Right lobe of liver (tissue), 6 donors: ENCODE measurements around the gene BLOC1S2. TPM values are rescaled to one million over a fixed set of nuclear protein-coding genes. Genes with fewer than 3 reads are reported as not detected.

ENCODE experiments used
- ATAC-seq, 4 donors: fragments of 200-7000 bp; cut with Tn5 transposase; one replicate each; pipeline ENCODE4 v1.9.1; 2020; ENCODE audit warnings: mild to moderate bottlenecking in 4 of 4, moderate library complexity in 4 of 4
- DNase-seq, 3 donors: peaks; one replicate each; pipeline ENCODE4 v3.0.0-alpha.2; 2020
- H3K27ac ChIP-seq, 3 donors: fragments of 200-600 bp; one replicate each; pipeline ENCODE4 v1.8.0; 2022
- H3K27me3 ChIP-seq, 2 donors: fragments of 200-600 bp; one replicate each; pipeline ENCODE4 v1.8.0; 2022
- H3K36me3 ChIP-seq, 4 donors: fragments of 200-600 bp; sonication (generic) in 1 of 4; one replicate each; pipeline versions ENCODE4 v1.5.1 to v1.8.0; 2017 to 2022; ENCODE audit warnings: control low read depth in 1 of 4
- H3K4me1 ChIP-seq, 4 donors: fragments of 200-600 bp; sonication (generic) in 1 of 4; one replicate each; pipeline versions ENCODE4 v1.5.1 to v1.8.0; 2017 to 2022; ENCODE audit warnings: control low read depth in 1 of 4
- H3K4me3 ChIP-seq, 3 donors: fragments of 200-600 bp; one replicate each; pipeline ENCODE4 v1.8.0; 2022
- H3K9me3 ChIP-seq, 4 donors: fragments of 200-600 bp; sonication (generic) in 1 of 4; one replicate each; pipeline versions ENCODE4 v1.5.1 to v1.8.0; 2017 to 2022; ENCODE audit warnings: control low read depth in 1 of 4
- POLR2A ChIP-seq: fragments of 450-650 bp; IDR thresholded peaks from one replicate; pipeline ENCODE4 v1.6.1; 2017; ENCODE audit warnings: antibody characterized with exemption, mild to moderate bottlenecking
- WGBS: methylation state at CpG from one replicate; pipeline ENCODE4 v1.1.6; 2018; ENCODE audit warnings: low coverage, low lambda C conversion rate; ENCODE audit not compliant: insufficient coverage; ENCODE audit errors: missing lambda C conversion rate; 5-methylcytosine and 5-hydroxymethylcytosine counted together
- intact Hi-C, 2 donors: fragments of 100-400 bp; cut with DNase I; formaldehyde crosslinking; loops; one replicate each; pipeline versions ENCODE4 v1.11.2 to v1.14.1; 2022
- total RNA-seq, 6 experiments: library from RNA; depleted of rRNA in 2 of 6; stranded (reverse); fragments of >200 nt in 2 of 6; fragmentation: NEBNext Ultra II Directional in 3 of 6; extraction: Animal tissue kit (Norgen Biotek cat#: 25700) in 3 of 6; gene quantifications; one replicate each; pipeline versions ENCODE4 v1.1.0 to v1.2.4, GENCODE V29; 2016 to 2023
- TF ChIP-seq, protein P1 (sequence below), 4 donors: fragments of 200-600 bp in 3 of 4; fragments of 450-650 bp in 1 of 4; IDR thresholded peaks; one replicate each; pipeline versions ENCODE4 v1.5.1 to v1.8.0; 2016 to 2022; ENCODE audit warnings: antibody characterized with exemption in 4 of 4, mild to moderate bottlenecking in 2 of 4
- donor health status: DM: no; HTN: yes; CAD: no.
- donor health status: DM: no; HTN: no; CAD: no.
- donor health status: DM: no; HTN: no; CAD: no.
- donor health status: DM: no; HTN: yes; CAD: no.
- donor health status: DM: no; HTN: yes; CAD: no.

Gene BLOC1S2
- total RNA-seq, 6 experiments from 2014 or later = 13.7 to 26.4 (median 22.0) TPM

DNA sequence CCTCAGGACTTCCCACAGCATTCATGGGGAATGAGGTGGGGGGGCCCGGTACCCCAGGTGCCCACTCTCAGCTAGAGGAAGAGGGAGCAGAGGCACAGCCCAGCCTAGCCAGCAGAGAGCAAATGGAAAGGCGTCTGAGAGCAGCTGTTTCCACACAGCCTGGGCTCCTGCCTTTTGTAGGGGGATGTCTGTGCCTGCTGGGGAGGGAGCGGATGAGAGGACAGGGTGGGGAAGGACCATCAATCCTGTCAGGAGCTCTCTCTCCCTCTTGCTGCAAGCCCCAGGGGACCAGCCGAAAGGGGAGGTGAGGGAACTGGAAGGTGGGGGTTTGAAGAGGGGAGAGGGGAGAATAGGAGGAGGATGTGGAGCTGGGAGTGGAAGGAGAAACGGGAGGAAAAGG, 43.6 kb upstream of the BLOC1S2 start, which contains the start of gene PKD2L1:
PKD2L1 (minus strand) TSS at position 150 of the 400 bp plus-strand sequence; CDS start at position 25, 125 bp downstream.
- WGBS = 64% methylated on average over 4 of the region's 5 CpGs
- no peak within 1 kb of the TSS for H3K4me3 ChIP-seq
- no peaks in the 10 kb centered on the region for H3K4me1 ChIP-seq
- H3K9me3 ChIP-seq = no peaks in the 10 kb centered on the region
- DNase-seq (no peak), ATAC-seq (no peak)
- H3K36me3 ChIP-seq = no peaks in the 10 kb centered on the region
- H3K27ac ChIP-seq = no peak within 1 kb of the TSS
- TF ChIP-seq, protein P1, sequence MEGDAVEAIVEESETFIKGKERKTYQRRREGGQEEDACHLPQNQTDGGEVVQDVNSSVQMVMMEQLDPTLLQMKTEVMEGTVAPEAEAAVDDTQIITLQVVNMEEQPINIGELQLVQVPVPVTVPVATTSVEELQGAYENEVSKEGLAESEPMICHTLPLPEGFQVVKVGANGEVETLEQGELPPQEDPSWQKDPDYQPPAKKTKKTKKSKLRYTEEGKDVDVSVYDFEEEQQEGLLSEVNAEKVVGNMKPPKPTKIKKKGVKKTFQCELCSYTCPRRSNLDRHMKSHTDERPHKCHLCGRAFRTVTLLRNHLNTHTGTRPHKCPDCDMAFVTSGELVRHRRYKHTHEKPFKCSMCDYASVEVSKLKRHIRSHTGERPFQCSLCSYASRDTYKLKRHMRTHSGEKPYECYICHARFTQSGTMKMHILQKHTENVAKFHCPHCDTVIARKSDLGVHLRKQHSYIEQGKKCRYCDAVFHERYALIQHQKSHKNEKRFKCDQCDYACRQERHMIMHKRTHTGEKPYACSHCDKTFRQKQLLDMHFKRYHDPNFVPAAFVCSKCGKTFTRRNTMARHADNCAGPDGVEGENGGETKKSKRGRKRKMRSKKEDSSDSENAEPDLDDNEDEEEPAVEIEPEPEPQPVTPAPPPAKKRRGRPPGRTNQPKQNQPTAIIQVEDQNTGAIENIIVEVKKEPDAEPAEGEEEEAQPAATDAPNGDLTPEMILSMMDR (IDR thresholded peaks at IDR 0.05) = no peak
- no peak for TF ChIP-seq POLR2A
- no peaks in the 10 kb centered on the region for H3K27me3 ChIP-seq
- intact Hi-C loops = loop anchor here (5.0 to 10.0 kb wide), 2 partner anchors 107 to 175 kb away; no protein-coding TSS in a partner anchor

DNA sequence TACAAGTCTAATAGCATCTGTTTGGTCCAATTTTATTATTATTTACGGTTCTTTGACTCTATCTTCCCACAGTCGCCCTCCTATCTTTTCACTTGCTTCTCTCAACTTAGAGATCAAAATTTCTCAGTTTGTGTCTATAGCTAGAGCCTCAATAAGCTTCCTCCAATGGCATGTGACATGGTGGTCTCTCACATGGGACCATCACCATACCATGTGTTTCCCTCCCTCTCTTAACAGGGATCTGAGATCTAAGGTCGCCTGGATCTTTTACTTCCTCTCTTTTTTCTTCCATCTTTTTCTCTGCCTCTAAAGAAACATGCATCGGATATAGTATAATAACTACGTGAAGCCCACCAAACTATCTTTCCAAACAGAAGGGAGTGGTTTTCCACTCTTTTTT, 41.7 kb upstream of the BLOC1S2 start:
- Histone ChIP-seq H3K9me3 (no peaks in the 10 kb centered on the region), H3K27ac (no peak overlapping the region), H3K4me3 (no peak overlapping the region), H3K36me3 (no peaks in the 10 kb centered on the region), H3K27me3 (no peaks in the 10 kb centered on the region), H3K4me1 (no peaks in the 10 kb centered on the region)
- DNase-seq (no peak), ATAC-seq (no peak)
- intact Hi-C loops = loop anchor here in 1 of 2 donors (10.0 kb wide), 1 partner anchor 547 kb away; no protein-coding TSS in a partner anchor
- TF ChIP-seq POLR2A = no peak
- TF ChIP-seq, protein P1 (IDR thresholded peaks at IDR 0.05) = no peak
- WGBS = 54% methylated on average over 5 of the region's 5 CpGs

DNA sequence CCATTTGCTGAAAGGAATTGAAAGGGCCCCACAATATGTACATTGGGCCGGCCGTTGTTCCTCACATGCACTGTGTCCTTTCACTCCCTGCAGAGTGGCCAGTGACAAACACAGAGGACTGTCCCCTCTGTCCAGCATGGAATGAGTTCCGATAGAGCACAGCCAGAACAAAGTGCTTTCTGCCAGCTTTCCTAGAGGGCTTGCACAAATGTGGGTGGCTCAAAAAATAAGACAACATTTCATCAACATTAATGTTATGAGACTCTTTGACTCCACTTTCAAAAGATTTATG, 41.2 kb upstream of the BLOC1S2 start:
- no CpG with 5 or more reads among the region's 3 CpGs for WGBS
- DNase-seq (no peak), ATAC-seq (no peak)
- no peaks in the 10 kb centered on the region for H3K4me1 ChIP-seq
- H3K9me3 ChIP-seq = no peaks in the 10 kb centered on the region
- TF ChIP-seq, protein P1 (IDR thresholded peaks at IDR 0.05) = no peak
- TF ChIP-seq POLR2A = no peak
- H3K4me3 ChIP-seq = no peak overlapping the region
- no peaks in the 10 kb centered on the region for H3K27me3 ChIP-seq
- H3K36me3 ChIP-seq = no peaks in the 10 kb centered on the region
- H3K27ac ChIP-seq = no peak overlapping the region
- intact Hi-C loops = loop anchor here in 1 of 2 donors (10.0 kb wide), 1 partner anchor 547 kb away; no protein-coding TSS in a partner anchor

DNA sequence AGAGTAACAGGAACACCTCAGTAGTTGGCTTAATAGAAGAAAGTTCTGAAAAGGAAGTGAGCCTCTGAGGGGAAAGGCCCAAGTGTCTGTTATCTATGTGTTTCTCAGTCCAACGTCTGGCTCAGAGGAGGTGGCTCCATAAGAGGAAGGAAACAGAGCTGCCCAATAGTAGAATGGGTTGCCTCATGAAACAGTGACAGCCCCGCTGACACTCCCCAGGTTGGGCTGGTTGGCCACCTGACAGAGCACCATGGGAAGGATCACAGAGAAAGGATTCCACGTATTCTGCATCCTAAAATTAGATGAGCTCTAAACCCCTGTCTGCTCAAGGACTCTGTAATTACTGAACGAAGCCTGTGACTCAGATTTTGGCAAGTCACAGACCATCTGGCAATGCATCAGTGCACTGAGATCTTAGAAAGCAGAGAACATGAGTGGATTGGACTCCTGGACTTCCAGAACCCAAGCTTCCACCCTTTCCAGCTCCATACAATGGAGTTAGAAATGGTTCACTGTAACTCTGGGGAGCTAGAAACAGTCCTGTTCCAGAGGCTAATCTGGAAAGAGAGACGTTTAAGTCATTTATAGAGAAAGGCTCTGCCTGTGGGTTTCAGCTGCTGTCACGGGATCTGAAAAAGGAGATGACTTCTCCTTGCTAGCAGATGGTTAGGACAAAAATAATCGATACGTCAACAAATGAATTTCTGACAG, 40.7 kb upstream of the BLOC1S2 start:
- 32% methylated on average over 8 of the region's 8 CpGs for WGBS

More for the DNA sequence above, 40.7 kb upstream of the BLOC1S2 start:
- no peak for TF ChIP-seq POLR2A
- TF ChIP-seq, protein P1 (IDR thresholded peaks at IDR 0.05) = no peak
- Histone ChIP-seq H3K4me3 (no peak overlapping the region), H3K4me1 (no peaks in the 10 kb centered on the region), H3K9me3 (no peaks in the 10 kb centered on the region), H3K27ac (no peak overlapping the region), H3K36me3 (no peaks in the 10 kb centered on the region), H3K27me3 (no peaks in the 10 kb centered on the region)
- ATAC-seq (peak; percentile 38 to 72 (median 52)), DNase-seq (no peak)
- intact Hi-C loops = loop anchor here in 1 of 2 donors (10.0 kb wide), 1 partner anchor 548 kb away; no protein-coding TSS in a partner anchor
